DOHH2 (cell line): ENCODE results near the gene LRRC8D.

Experiments
- CTCF ChIP-seq: fragments of 200-600 bp; sonication (generic); IDR thresholded peaks from one replicate; pipeline ENCODE4 v1.5.1; 2014; ENCODE audit warnings: antibody characterized with exemption, mild to moderate bottlenecking, low read depth, low read length; ENCODE audit not compliant: poor library complexity, severe bottlenecking
- EZH2phosphoT487 ChIP-seq: fragments of 200-600 bp; sonication (generic); IDR thresholded peaks from 2 replicates; pipeline ENCODE4 v1.6.1; 2017; ENCODE audit warnings: borderline replicate concordance, mild to moderate bottlenecking, antibody characterized with exemption, low read length, moderate library complexity, mixed read lengths

DNA sequence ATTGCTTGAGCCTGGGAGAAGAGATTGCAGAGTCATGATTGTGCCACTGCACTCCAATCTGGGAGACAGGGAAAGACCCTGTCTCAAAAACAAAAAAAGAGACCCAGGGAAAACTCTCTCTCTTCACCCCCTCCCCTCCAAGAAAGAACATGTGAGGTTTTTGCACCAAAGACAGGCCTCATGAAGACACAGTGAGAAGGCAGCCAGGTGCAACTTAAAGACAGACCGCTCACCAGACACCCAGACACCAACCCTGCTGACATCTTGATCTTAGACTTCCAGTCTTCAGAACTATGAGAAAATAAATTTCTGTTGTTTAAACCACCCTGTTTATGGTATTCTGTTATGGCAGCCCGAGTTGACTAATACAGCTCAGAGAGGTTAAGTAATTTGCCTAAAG is 13.3 kb upstream of the LRRC8D start:
- TF ChIP-seq CTCF, result no peak
- TF ChIP-seq EZH2phosphoT487, result no peak
